KMS-11 (cell line): ENCODE results near the gene PTPRT.

Experiments used
- H2AFZ ChIP-seq: fragments of 200-600 bp; sonication (generic); 2 replicates; pipeline ENCODE4 v1.6.1; 2016; ENCODE audit warnings: antibody characterized with exemption, mixed run types, low read depth
- H3K27ac ChIP-seq: fragments of 200-600 bp; sonication (generic); 2 replicates; pipeline ENCODE4 v1.6.1; 2016; ENCODE audit warnings: mild to moderate bottlenecking, mixed run types
- H3K27me3 ChIP-seq: fragments of 200-600 bp; sonication (generic); 2 replicates; pipeline ENCODE4 v1.6.1; 2017; ENCODE audit warnings: mild to moderate bottlenecking, low read depth, mixed run types, moderate library complexity; ENCODE audit not compliant: insufficient read depth
- H3K36me3 ChIP-seq: fragments of 200-600 bp; sonication (generic); 2 replicates; pipeline ENCODE4 v1.6.1; 2017; ENCODE audit warnings: mild to moderate bottlenecking, mixed run types; ENCODE audit not compliant: insufficient read depth
- H3K4me1 ChIP-seq: fragments of 200-600 bp; sonication (generic); 2 replicates; pipeline ENCODE4 v1.6.1; 2016; ENCODE audit warnings: mild to moderate bottlenecking, low read depth, mixed run types; ENCODE audit not compliant: poor library complexity, severe bottlenecking
- H3K4me2 ChIP-seq: fragments of 200-600 bp; sonication (generic); 2 replicates; pipeline ENCODE4 v1.7.0; 2016; ENCODE audit warnings: mild to moderate bottlenecking, mixed run types
- H3K4me3 ChIP-seq: fragments of 200-600 bp; sonication (generic); IDR thresholded peaks from 2 replicates; pipeline ENCODE4 v1.6.1; 2017; ENCODE audit warnings: low read depth, low read length, mixed read lengths; ENCODE audit not compliant: insufficient read depth
- H3K79me2 ChIP-seq: fragments of 200-600 bp; sonication (generic); 2 replicates; pipeline ENCODE4 v1.6.1; 2016; ENCODE audit warnings: low read depth, mixed run types; ENCODE audit not compliant: insufficient read depth
- H3K9ac ChIP-seq: fragments of 200-600 bp; sonication (generic); 2 replicates; pipeline ENCODE4 v1.6.1; 2016; ENCODE audit warnings: mild to moderate bottlenecking, mixed run types
- H4K20me1 ChIP-seq: fragments of 200-600 bp; sonication (generic); 2 replicates; pipeline ENCODE4 v1.6.1; 2016; ENCODE audit warnings: mild to moderate bottlenecking, mixed run types; ENCODE audit not compliant: insufficient read depth
- TF ChIP-seq, protein P1 (sequence below): fragments of 200-600 bp; sonication (generic); conservative IDR thresholded peaks from 2 replicates; pipeline ENCODE4 v1.6.1; 2017; ENCODE audit warnings: low read depth, mild to moderate bottlenecking, antibody characterized with exemption, low read length, moderate library complexity, mixed read lengths

PTPRT gene

DNA sequence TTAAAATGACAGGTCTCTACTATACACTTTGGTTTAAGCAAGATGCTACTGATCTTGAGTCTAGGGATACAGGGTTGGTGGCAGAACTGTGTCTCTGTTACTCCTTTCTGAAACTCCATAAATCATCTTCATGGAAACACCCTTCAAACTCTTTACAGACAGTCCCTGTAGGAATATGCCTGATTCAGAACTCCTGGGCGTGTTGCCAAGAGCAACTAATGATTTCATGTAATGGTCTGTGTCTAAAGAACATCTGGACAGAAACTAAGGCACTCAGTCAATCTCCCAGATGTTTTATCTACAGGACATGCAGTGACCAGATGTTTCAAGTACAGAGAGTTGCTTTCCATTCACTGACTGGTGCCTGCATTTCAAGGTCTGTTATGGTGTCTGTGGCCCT, 1107.1 kb downstream of the PTPRT start:
- Histone ChIP-seq H3K4me3 (no peak overlapping the region), H3K4me1 (peaks cover 61% of the 10 kb centered on the region), H3K79me2 (no peaks in the 10 kb centered on the region), H3K9ac (no peak overlapping the region; the same call in 1 of the 2 replicates), H4K20me1 (no peaks in the 10 kb centered on the region), H3K27ac (peak overlapping the region; percentile 78), H3K4me2 (peak overlapping the region; percentile 45), H2AFZ (no peak overlapping the region), H3K27me3 (no peaks in the 10 kb centered on the region), H3K36me3 (no peaks in the 10 kb centered on the region)
- TF ChIP-seq, protein P1, sequence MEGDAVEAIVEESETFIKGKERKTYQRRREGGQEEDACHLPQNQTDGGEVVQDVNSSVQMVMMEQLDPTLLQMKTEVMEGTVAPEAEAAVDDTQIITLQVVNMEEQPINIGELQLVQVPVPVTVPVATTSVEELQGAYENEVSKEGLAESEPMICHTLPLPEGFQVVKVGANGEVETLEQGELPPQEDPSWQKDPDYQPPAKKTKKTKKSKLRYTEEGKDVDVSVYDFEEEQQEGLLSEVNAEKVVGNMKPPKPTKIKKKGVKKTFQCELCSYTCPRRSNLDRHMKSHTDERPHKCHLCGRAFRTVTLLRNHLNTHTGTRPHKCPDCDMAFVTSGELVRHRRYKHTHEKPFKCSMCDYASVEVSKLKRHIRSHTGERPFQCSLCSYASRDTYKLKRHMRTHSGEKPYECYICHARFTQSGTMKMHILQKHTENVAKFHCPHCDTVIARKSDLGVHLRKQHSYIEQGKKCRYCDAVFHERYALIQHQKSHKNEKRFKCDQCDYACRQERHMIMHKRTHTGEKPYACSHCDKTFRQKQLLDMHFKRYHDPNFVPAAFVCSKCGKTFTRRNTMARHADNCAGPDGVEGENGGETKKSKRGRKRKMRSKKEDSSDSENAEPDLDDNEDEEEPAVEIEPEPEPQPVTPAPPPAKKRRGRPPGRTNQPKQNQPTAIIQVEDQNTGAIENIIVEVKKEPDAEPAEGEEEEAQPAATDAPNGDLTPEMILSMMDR = no peak

DNA sequence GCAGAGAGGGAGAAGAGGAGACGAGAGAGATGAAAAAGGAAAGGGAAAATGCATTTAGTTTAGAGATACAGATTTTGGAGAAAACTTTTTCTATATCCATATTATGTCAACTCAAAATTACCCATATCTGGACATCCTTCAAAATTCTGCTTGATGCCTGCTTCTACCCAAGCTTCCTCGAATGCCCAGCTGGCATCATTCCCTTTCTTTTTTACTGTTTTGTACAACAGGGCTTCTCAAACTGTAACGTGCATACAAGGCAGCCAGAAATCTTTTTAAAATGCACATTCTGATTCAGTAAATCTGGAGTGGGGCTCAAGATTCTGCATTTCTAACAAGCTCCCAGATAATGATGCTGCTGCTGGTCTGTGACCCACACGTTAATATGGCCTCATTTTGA, 1108.8 kb downstream of the PTPRT start:
- H3K9ac ChIP-seq = no peak overlapping the region
- no peak overlapping the region for H3K4me3 ChIP-seq
- H3K79me2 ChIP-seq = no peaks in the 10 kb centered on the region
- H2AFZ ChIP-seq = no peak overlapping the region
- TF ChIP-seq, protein P1 = no peak
- H3K27ac ChIP-seq = no peak overlapping the region
- H3K4me1 ChIP-seq = peaks cover 50% of the 10 kb centered on the region
- H3K4me2 ChIP-seq = no peak overlapping the region; the same call in 1 of the 2 replicates
- no peaks in the 10 kb centered on the region for H4K20me1 ChIP-seq
- H3K27me3 ChIP-seq = no peaks in the 10 kb centered on the region
- no peaks in the 10 kb centered on the region for H3K36me3 ChIP-seq

- no peak overlapping the region for H2AFZ ChIP-seq
- H3K4me1 ChIP-seq = no peaks in the 10 kb centered on the region
- H3K4me2 ChIP-seq = no peak overlapping the region
- no peaks in the 10 kb centered on the region for H3K27me3 ChIP-seq
- no peak overlapping the region for H3K4me3 ChIP-seq
- no peaks in the 10 kb centered on the region for H3K36me3 ChIP-seq
- no peak overlapping the region for H3K27ac ChIP-seq
- no peaks in the 10 kb centered on the region for H4K20me1 ChIP-seq
- no peak overlapping the region for H3K9ac ChIP-seq
- TF ChIP-seq, protein P1 = no peak
- no peaks in the 10 kb centered on the region for H3K79me2 ChIP-seq
These were observed 1114.8 kb downstream of the PTPRT start for GRCh38 chr20:42074944-42075343.

GRCh38 chr20:42067596-42067995, 1122.1 kb downstream of the PTPRT start:
- H3K79me2 ChIP-seq = no peaks in the 10 kb centered on the region
- TF ChIP-seq, protein P1 = no peak

More at GRCh38 chr20:42067596-42067995, 1122.1 kb downstream of the PTPRT start:
- no peak overlapping the region for H3K4me2 ChIP-seq
- H3K27ac ChIP-seq = no peak overlapping the region
- H3K4me1 ChIP-seq = no peaks in the 10 kb centered on the region
- no peaks in the 10 kb centered on the region for H4K20me1 ChIP-seq
- no peak overlapping the region for H3K4me3 ChIP-seq
- no peaks in the 10 kb centered on the region for H3K27me3 ChIP-seq
- no peaks in the 10 kb centered on the region for H3K36me3 ChIP-seq
- H3K9ac ChIP-seq = no peak overlapping the region
- H2AFZ ChIP-seq = no peak overlapping the region
